GM12875 (cell line): ENCODE results near the gene ICAM1.
A peak's percentile ranks its signal among the peaks of the same experiment; 100 is the strongest.

Source experiments
- H3K4me3 ChIP-seq: one replicate; pipeline ENCODE4 v1.5.1; 2011; ENCODE audit warnings: low read depth, low read length, control low read depth
- CTCF ChIP-seq: IDR thresholded peaks from 2 replicates; pipeline ENCODE4 v1.5.1; 2011; ENCODE audit warnings: low read depth, mild to moderate bottlenecking, control low read depth, inconsistent platforms, low read length, moderate library complexity, borderline replicate concordance; ENCODE audit not compliant: insufficient read depth

The ICAM1 gene

DNA sequence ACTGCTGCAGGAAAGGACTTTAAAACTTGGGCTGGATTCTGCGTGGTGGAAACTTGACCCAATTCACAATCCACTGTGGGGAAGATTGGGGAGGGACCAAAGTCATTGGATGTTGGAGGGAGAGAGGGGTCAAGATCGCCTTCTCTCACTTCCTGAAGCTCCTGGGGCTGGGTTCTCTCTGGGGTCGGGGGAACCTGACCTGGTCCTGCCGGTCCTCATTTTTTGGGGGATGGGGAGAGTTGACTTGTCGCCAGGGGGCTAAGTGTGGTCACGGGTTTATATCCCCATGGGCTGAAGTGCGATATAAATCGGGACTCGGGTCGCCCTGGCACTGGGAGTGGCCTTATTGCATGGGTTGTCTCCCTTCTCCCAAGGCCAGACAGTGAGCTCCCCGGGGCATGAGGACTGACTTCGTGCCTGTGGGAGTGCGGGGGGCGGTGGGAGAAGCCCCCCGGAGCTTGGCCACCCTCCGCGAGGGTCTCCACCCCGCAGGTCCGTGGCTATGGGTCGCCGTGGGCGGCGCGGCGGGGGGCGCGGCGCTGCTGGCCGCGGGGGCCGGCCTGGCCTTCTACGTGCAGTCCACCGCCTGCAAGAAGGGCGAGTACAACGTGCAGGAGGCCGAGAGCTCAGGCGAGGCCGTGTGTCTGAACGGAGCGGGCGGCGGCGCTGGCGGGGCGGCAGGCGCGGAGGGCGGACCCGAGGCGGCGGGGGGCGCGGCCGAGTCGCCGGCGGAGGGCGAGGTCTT is 25.1 kb downstream of the ICAM1 start:
- TF ChIP-seq CTCF = no peak
- no peak overlapping the region for H3K4me3 ChIP-seq

GRCh38 chr19:10299545-10300458 is 28.9 kb downstream of the ICAM1 start:
- no peak for TF ChIP-seq CTCF
- H3K4me3 ChIP-seq = no peak overlapping the region

GRCh38 chr19:10305139-10305806 is 34.4 kb downstream of the ICAM1 start:
- no peak overlapping the region for H3K4me3 ChIP-seq
- no peak for TF ChIP-seq CTCF

DNA sequence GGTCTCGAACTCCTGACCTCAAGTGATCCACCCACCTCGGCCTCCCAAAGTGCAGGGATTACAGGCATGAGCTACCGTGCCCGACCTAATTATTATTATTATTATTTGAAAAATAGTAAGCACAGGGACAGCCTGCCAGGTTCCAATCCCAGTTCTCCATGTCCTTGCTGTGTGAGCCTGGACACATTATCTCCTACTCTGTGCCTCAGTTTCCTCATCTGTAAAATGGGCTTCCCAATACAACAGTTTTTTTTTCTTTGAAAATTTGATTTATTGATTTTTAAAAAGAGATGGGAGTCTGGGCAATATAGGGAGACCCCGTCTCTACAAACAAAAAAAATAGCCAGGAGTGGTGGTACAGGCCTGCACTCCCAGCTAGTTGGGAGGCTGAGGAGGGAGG is 35.4 kb downstream of the ICAM1 start:
- no peak overlapping the region for H3K4me3 ChIP-seq
- no peak for TF ChIP-seq CTCF

GRCh38 chr19:10309423-10309822 is 38.5 kb downstream of the ICAM1 start, which contains the start of gene ZGLP1:
Gene ZGLP1 (minus strand): TSS chr19:10309815.
- no peak within 1 kb of the TSS for H3K4me3 ChIP-seq
- no peak for TF ChIP-seq CTCF

- H3K4me3 ChIP-seq = peak within 1 kb of the TSS; percentile 98
- no peak for TF ChIP-seq CTCF
Observed at GRCh38 chr19:10315335-10316214, 44.7 kb downstream of the ICAM1 start, which contains the start of gene FDX2. Gene FDX2 (minus strand): TSS chr19:10316015. CDS start chr19:10315996, 19 bp downstream.
